Smooth muscle cell (in vitro differentiated cells): ENCODE results near the gene ANO1. TPM values are rescaled to one million over a fixed set of nuclear protein-coding genes. Genes with fewer than 3 reads are reported as not detected.

Source experiments
- DNase-seq: peaks from one replicate; lab custom pipeline; 2025; ENCODE audit not compliant: unreplicated experiment; lab: John Stamatoyannopoulos, UW
- H2AFZ ChIP-seq: fragments of 200-600 bp; sonication (generic); 2 replicates; pipeline ENCODE4 v1.6.0; 2016; ENCODE audit warnings: antibody characterized with exemption, low read depth, mild to moderate bottlenecking
- H3F3A ChIP-seq: fragments of 200-600 bp; sonication (generic); 2 replicates; pipeline ENCODE4 v1.6.0; 2017; ENCODE audit warnings: antibody characterized with exemption, low read depth
- H3K27ac ChIP-seq: fragments of 200-600 bp; sonication (generic); 2 replicates; pipeline ENCODE4 v1.5.1; 2016; ENCODE audit warnings: low read depth, mild to moderate bottlenecking
- H3K27me3 ChIP-seq: fragments of 200-600 bp; sonication (generic); 2 replicates; pipeline ENCODE4 v1.6.1; 2016; ENCODE audit warnings: low read depth, mild to moderate bottlenecking
- H3K36me3 ChIP-seq: fragments of 200-600 bp; sonication (generic); 2 replicates; pipeline ENCODE4 v1.5.1; 2016; ENCODE audit warnings: low read depth
- H3K4me1 ChIP-seq: fragments of 200-600 bp; sonication (generic); 2 replicates; pipeline ENCODE4 v1.5.1; 2016; ENCODE audit warnings: low read depth
- H3K4me2 ChIP-seq: fragments of 200-600 bp; sonication (generic); 2 replicates; pipeline ENCODE4 v1.6.0; 2016; ENCODE audit warnings: mild to moderate bottlenecking
- H3K4me3 ChIP-seq: fragments of 200-600 bp; sonication (generic); 2 replicates; pipeline ENCODE4 v1.5.1; 2016; ENCODE audit warnings: mild to moderate bottlenecking
- H3K79me2 ChIP-seq: fragments of 200-600 bp; sonication (generic); 2 replicates; pipeline ENCODE4 v1.6.0; 2016; ENCODE audit warnings: low read depth, mild to moderate bottlenecking
- H3K9ac ChIP-seq: fragments of 200-600 bp; sonication (generic); 2 replicates; pipeline ENCODE4 v1.6.0; 2016; ENCODE audit warnings: low read depth
- H3K9me3 ChIP-seq: fragments of 200-600 bp; sonication (generic); replicated peaks from 2 replicates; pipeline ENCODE4 v1.5.1; 2016; ENCODE audit warnings: low read depth
- H4K20me1 ChIP-seq: fragments of 200-600 bp; sonication (generic); 2 replicates; pipeline ENCODE4 v1.6.0; 2016; ENCODE audit warnings: low read depth
- CTCF ChIP-seq: fragments of 200-600 bp; sonication (generic); IDR thresholded peaks from 2 replicates; pipeline ENCODE4 v1.5.1; 2017; ENCODE audit warnings: borderline replicate concordance, mild to moderate bottlenecking, antibody characterized with exemption; ENCODE audit not compliant: insufficient read depth, poor library complexity, severe bottlenecking
- WGBS: methylation state at CpG from one replicate; pipeline ENCODE4 v1.1.7; 2016; ENCODE audit warnings: low lambda C conversion rate; 5-methylcytosine and 5-hydroxymethylcytosine counted together
- polyA plus RNA-seq: library from polyadenylated mRNA; unstranded; fragments of >200 nt; fragmentation: Nextera tagmentation; extraction: Ambion mirVana; gene quantifications from 2 replicates; pipeline ENCODE4 v1.2.1, GENCODE V29; 2016
- total RNA-seq: library from RNA; depleted of rRNA; stranded (reverse); fragments of >200 nt; gene quantifications from 2 replicates; pipeline ENCODE4 v1.2.3, GENCODE V29; 2014

ANO1 gene
- total and polyA plus RNA-seq, 2 experiments from 2014 or later: 93.4 to 133 TPM

GRCh38 chr11:70180906-70181305 is 102.8 kb downstream of the ANO1 start:
- WGBS: 92% methylated on average over 11 of the region's 11 CpGs
- H3K9me3 ChIP-seq: no peaks in the 10 kb centered on the region
- no peaks in the 10 kb centered on the region for H3K36me3 ChIP-seq
- no peaks in the 10 kb centered on the region for H3F3A ChIP-seq
- TF ChIP-seq CTCF: no peak
- H3K9ac ChIP-seq: no peak overlapping the region
- no peak for DNase-seq
- H3K4me1 ChIP-seq: no peaks in the 10 kb centered on the region
- peaks cover 12% of the 10 kb centered on the region for H4K20me1 ChIP-seq
- no peak overlapping the region for H2AFZ ChIP-seq
- no peak overlapping the region for H3K27ac ChIP-seq
- no peak overlapping the region for H3K4me3 ChIP-seq
- no peaks in the 10 kb centered on the region for H3K79me2 ChIP-seq
- H3K4me2 ChIP-seq: no peak overlapping the region
- no peaks in the 10 kb centered on the region for H3K27me3 ChIP-seq

GRCh38 chr11:70182266-70182665 is 104.1 kb downstream of the ANO1 start:
- WGBS: 97% methylated on average over 18 of the region's 18 CpGs
- Histone ChIP-seq H3F3A (no peaks in the 10 kb centered on the region), H3K4me2 (no peak overlapping the region), H3K27ac (no peak overlapping the region), H3K36me3 (no peaks in the 10 kb centered on the region), H3K79me2 (no peaks in the 10 kb centered on the region), H4K20me1 (peaks cover 12% of the 10 kb centered on the region), H3K4me3 (no peak overlapping the region), H3K27me3 (no peaks in the 10 kb centered on the region), H3K9me3 (no peaks in the 10 kb centered on the region), H3K9ac (no peak overlapping the region), H3K4me1 (no peaks in the 10 kb centered on the region), H2AFZ (no peak overlapping the region)
- DNase-seq: no peak
- no peak for TF ChIP-seq CTCF

DNA sequence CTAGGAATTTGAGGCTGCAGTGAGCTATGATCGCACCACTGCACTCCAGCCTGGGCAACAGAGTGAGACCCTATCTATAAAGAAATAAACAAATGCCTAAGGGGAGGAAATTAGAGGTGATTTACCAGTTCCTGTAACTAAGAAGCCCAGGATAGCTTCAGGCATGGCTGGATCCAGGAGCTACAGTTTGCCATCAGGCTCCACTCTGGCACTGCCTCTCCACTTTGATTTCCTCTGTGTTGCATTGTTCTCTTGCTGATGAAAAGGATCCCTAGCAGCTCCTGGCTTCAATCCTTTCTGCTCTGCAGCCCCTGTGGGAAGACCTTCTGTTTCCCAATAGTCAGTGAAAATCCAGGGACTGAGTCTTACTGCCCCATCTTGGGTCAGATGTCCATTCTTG is 104.9 kb downstream of the ANO1 start:
- Histone ChIP-seq H3K4me3 (no peak overlapping the region), H3K4me2 (no peak overlapping the region), H2AFZ (no peak overlapping the region), H3K4me1 (no peaks in the 10 kb centered on the region), H3K27ac (no peak overlapping the region), H3K9ac (no peak overlapping the region), H3K9me3 (no peaks in the 10 kb centered on the region), H3K36me3 (no peaks in the 10 kb centered on the region), H3K27me3 (no peaks in the 10 kb centered on the region), H3K79me2 (no peaks in the 10 kb centered on the region), H3F3A (no peaks in the 10 kb centered on the region), H4K20me1 (peaks cover 7% of the 10 kb centered on the region)
- 95% methylated on average over 1 of the region's 1 CpG for WGBS
- no peak for DNase-seq
- no peak for TF ChIP-seq CTCF

DNA sequence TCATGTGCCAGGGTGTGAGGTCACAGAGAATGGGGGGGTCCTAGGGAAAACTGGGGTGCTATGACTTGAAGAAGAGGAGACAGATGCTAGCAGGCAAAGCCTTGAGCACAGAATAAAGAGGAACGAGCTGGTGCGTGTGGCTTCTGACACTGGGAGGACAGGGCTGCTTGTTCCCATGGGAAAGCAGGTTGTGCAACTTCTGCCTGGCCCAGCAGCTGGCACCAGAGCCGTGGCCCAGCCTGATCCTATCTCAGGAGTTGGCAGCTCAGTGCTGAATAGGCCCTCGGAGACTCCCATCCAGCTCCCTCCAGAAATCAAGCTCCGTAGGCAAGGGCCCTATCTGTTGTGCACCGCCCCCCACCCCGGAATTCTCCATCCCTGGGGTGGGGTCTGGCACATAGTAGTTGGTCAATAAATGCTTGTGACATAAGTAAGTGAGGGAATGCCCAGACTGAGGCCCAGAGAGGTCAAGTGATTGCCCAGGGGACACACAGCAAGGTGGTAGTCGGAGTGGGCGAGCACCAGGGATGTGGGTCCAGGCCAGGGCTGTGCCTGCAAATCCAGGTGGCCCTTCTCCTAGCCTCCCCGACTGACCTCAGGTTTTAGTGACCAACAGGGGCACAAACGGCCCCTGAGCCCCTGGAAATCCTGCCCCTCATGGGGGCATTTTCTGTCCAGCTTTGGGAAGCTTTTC is 105.5 kb downstream of the ANO1 start:
- Histone ChIP-seq H3K36me3 (no peaks in the 10 kb centered on the region), H3K9me3 (no peaks in the 10 kb centered on the region), H3K79me2 (no peaks in the 10 kb centered on the region), H3K4me2 (no peak overlapping the region), H2AFZ (no peak overlapping the region), H3K4me1 (no peaks in the 10 kb centered on the region), H3K27me3 (no peaks in the 10 kb centered on the region), H4K20me1 (peaks cover 6% of the 10 kb centered on the region), H3K9ac (no peak overlapping the region), H3K27ac (no peak overlapping the region), H3K4me3 (no peak overlapping the region), H3F3A (no peaks in the 10 kb centered on the region)
- no peak for DNase-seq
- no peak for TF ChIP-seq CTCF
- WGBS: 92% methylated on average over 11 of the region's 11 CpGs
